Measurements from ENCODE around the gene PHKG2. TPM values are rescaled to one million over a fixed set of nuclear protein-coding genes. Genes with fewer than 3 reads are reported as not detected.

The PHKG2 gene
- total RNA-seq, 2 donors from 2014 or later, result 50.2 to 63.8 TPM

DNA sequence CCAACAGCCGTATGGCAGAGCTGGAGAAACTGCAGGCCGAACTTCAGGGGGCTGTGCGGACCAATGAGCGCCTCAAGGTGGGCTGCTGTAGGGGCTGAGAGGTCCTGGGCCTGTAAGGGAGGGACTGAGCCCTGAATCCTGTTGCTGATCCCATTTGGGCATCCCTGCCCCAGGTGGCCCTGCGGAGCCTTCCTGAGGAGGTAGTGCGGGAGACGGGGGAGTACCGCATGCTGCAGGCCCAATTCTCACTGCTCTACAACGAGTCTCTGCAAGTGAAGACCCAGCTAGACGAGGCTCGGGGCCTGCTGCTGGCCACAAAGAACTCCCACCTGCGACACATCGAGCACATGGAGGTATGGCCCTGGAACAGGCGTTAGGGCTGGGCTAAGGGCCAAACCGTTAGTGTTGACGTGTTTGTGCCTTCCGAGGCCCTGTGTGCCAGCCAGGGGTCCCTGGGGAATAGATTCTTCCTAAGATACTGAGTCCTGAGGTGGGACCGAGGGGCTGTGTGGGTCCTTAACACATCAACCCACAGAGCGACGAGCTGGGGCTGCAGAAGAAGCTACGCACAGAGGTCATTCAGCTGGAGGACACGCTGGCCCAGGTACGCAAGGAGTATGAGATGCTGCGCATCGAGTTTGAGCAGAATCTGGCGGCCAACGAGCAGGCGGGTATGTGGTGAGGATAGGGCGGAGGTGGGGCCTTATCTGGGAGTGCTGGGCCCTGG lies 18.1 kb downstream of the PHKG2 start:
- no peaks in the 10 kb centered on the region for H3K9me3 Mint-ChIP-seq
- H3K36me3 Mint-ChIP-seq, result peaks cover 34% of the 10 kb centered on the region
- H3K4me1 Mint-ChIP-seq (ENCODE audit: low read depth in 2 of 2), result peaks cover 29 to 46% of the 10 kb centered on the region in 2 donors
- no peak for ATAC-seq
- DNase-seq (ENCODE audit: low spot score), result peak; percentile 58
- no peaks in the 10 kb centered on the region for H3K27me3 Mint-ChIP-seq
- no peak overlapping the region for H3K4me3 Mint-ChIP-seq
- no peak overlapping the region for H3K27ac Mint-ChIP-seq

DNA sequence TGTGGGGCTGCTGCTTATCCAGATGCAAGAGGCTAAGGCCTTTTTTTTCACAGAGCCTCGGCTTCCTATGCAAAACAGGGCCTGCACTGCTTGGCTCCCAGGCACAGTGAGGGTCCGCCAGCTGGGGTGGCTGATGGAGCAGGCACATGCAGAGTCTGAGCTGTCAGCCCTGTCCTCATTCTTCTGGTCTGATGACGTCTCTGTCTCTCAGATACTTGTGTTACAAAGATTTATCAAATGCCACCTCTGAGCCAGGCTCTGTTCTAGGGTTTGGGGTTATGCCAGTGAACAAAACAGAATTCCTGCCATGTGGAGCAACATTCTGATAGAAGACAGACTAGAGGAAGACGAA lies 18.7 kb downstream of the PHKG2 start:
- Mint-ChIP-seq H3K27me3 (no peaks in the 10 kb centered on the region), H3K27ac (peak overlapping the region; percentile 6 to 32), H3K9me3 (no peaks in the 10 kb centered on the region), H3K36me3 (peaks cover 34% of the 10 kb centered on the region), H3K4me3 (no peak overlapping the region), H3K4me1 (ENCODE audit: low read depth in 2 of 2) (peaks cover 29 to 41% of the 10 kb centered on the region in 2 donors)
- ATAC-seq, result no peak
- DNase-seq (ENCODE audit: low spot score), result no peak

DNA sequence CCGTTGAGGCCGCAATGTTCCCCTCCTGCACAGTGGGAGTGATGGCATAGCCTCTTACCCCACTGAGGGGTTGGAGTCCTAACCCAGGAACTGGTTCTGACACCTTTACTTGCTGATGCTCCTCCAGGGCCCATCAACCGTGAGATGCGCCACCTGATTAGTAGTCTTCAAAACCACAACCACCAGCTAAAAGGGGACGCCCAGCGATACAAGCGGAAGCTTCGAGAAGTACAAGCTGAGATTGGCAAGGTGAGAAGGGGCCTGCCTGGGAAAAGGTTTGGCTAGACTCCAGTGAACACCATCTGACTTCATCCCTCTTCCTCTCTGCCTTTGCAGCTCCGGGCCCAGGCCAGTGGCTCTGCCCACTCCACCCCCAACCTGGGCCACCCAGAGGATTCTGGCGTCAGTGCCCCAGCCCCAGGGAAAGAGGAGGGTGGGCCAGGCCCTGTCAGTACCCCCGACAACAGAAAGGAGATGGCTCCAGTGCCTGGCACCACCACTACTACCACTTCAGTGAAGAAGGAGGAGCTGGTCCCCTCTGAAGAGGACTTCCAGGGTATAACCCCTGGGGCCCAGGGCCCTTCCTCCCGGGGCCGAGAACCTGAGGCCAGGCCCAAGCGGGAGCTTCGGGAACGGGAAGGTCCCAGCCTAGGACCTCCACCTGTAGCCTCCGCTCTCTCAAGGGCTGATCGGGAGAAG lies 19.7 kb downstream of the PHKG2 start:
- H3K36me3 Mint-ChIP-seq, result peaks cover 42% of the 10 kb centered on the region
- peaks cover 31 to 40% of the 10 kb centered on the region in 2 donors for H3K4me1 Mint-ChIP-seq (ENCODE audit: low read depth in 2 of 2)
- no peaks in the 10 kb centered on the region for H3K27me3 Mint-ChIP-seq
- H3K27ac Mint-ChIP-seq, result no peak overlapping the region
- H3K9me3 Mint-ChIP-seq, result no peaks in the 10 kb centered on the region
- H3K4me3 Mint-ChIP-seq, result no peak overlapping the region
- ATAC-seq (peak; percentile 62 to 63), DNase-seq (ENCODE audit: low spot score) (peak; percentile 59)

DNA sequence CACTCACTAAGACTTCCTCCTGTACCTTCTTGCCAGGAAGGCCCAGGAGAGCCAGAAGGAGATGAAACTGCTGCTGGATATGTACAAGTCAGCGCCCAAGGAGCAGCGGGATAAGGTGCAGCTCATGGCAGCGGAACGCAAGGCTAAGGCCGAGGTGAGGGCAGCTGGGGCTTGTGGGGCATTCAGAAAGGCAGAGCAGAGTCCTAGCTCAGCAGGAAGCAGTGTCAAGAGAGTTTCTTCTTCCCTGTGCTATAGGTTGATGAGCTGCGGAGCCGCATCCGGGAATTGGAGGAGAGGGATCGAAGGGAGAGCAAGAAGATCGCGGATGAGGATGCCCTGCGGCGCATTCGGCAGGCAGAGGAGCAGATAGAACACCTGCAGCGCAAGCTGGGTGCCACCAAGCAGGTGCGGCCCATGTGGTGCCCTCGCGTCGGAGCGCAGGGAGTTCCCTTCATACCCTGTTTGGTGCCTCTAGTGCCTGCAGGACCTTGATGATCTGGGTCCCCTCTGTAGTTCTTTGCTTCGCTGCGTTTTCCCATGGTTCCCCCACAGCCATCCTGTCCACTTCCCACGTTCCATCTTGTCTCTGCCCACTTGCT lies 20.5 kb downstream of the PHKG2 start:
- no peaks in the 10 kb centered on the region for H3K9me3 Mint-ChIP-seq

DNA sequence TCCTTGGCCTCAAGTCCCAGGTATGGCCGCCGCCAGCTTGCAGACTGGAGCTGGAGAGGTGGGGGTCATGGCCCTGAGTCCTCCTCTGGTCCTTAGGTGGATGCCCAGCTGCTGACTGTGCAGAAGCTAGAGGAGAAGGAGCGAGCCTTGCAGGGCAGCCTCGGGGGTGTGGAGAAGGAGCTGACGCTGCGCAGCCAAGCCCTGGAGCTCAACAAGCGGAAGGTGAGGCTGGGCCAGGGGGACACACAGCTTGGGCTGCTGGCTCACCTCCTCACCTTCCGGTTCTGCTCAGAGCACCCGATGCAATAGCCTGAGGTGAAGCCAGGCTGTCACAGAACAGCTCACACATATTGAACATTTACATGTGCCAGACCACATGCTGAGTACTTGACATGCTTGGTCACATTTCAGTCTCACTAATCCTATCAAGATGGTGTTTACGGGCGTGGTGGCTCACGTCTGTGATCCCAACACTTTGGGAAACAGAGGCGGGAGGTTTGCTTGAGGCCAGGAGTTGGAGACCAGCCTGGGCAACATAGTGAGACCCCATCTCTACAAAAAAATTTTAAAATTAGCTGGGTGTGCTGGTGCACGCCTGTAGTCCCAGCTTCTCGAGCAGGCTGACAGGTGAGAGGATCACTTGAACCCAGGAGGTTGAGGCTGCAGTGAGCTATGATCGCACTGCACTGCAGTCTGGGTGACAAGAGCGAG lies 21.3 kb downstream of the PHKG2 start:
- H3K27ac Mint-ChIP-seq, result no peak overlapping the region
- H3K36me3 Mint-ChIP-seq, result peaks cover 41% of the 10 kb centered on the region
- no peaks in the 10 kb centered on the region for H3K27me3 Mint-ChIP-seq
- peak; percentile 51 for DNase-seq (ENCODE audit: low spot score)
- no peaks in the 10 kb centered on the region for H3K9me3 Mint-ChIP-seq
- peaks cover 26 to 33% of the 10 kb centered on the region in 2 donors for H3K4me1 Mint-ChIP-seq (ENCODE audit: low read depth in 2 of 2)
- H3K4me3 Mint-ChIP-seq, result no peak overlapping the region
- ATAC-seq, result no peak

More for the DNA sequence above, 20.5 kb downstream of the PHKG2 start:
- peak; percentile 46 for DNase-seq (ENCODE audit: low spot score)
- no peak for ATAC-seq
- H3K4me3 Mint-ChIP-seq, result no peak overlapping the region
- H3K27ac Mint-ChIP-seq, result no peak overlapping the region
- no peaks in the 10 kb centered on the region for H3K27me3 Mint-ChIP-seq
- peaks cover 44% of the 10 kb centered on the region for H3K36me3 Mint-ChIP-seq
- peaks cover 27 to 34% of the 10 kb centered on the region in 2 donors for H3K4me1 Mint-ChIP-seq (ENCODE audit: low read depth in 2 of 2)

DNA sequence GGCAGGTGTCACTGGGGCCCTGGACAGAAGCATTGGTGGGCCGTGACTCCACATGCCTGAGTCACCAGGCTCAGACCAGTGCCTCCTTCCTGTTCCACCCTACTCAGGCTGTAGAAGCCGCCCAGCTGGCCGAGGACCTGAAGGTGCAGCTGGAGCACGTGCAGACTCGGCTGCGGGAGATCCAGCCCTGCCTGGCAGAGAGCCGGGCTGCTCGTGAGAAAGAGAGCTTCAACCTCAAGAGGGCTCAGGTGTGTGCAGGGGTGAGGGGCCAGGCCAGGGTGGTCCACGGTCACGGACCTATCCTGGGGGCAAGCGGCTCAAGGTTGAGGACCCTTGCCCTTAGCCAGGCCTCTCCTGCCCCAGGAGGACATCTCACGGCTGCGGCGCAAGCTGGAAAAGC lies 23.5 kb downstream of the PHKG2 start:
- Mint-ChIP-seq H3K27me3 (peaks cover 0 to 2% of the 10 kb centered on the region in 2 donors), H3K4me1 (ENCODE audit: low read depth in 2 of 2) (peaks cover 36 to 37% of the 10 kb centered on the region in 2 donors), H3K9me3 (no peaks in the 10 kb centered on the region), H3K27ac (no peak overlapping the region), H3K4me3 (no peak overlapping the region), H3K36me3 (peaks cover 33% of the 10 kb centered on the region)
- DNase-seq (ENCODE audit: low spot score) (no peak), ATAC-seq (no peak)

DNA sequence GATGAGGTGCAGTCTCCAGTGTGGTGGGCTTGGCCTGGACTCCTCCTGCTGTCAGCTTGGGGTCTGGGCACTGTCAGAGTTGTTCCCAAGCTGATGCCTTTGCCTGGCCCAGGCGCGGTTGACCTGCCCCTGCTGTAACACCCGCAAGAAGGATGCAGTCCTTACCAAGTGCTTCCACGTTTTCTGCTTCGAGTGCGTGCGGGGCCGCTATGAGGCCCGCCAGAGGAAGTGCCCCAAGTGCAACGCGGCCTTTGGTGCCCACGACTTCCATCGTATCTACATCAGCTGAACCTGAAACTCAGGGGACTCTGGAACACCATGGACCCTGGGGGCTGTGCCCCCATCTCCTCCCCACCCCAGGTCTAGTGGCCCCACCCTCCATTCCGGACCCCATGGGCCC lies 25.6 kb downstream of the PHKG2 start:
- no peak for DNase-seq (ENCODE audit: low spot score)
- Mint-ChIP-seq H3K36me3 (peaks cover 22% of the 10 kb centered on the region), H3K4me1 (ENCODE audit: low read depth in 2 of 2) (peaks cover 31 to 35% of the 10 kb centered on the region in 2 donors), H3K27ac (no peak overlapping the region), H3K9me3 (no peaks in the 10 kb centered on the region), H3K4me3 (no peak overlapping the region), H3K27me3 (peaks cover 3 to 9% of the 10 kb centered on the region in 2 donors)
- no peak for ATAC-seq

DNA sequence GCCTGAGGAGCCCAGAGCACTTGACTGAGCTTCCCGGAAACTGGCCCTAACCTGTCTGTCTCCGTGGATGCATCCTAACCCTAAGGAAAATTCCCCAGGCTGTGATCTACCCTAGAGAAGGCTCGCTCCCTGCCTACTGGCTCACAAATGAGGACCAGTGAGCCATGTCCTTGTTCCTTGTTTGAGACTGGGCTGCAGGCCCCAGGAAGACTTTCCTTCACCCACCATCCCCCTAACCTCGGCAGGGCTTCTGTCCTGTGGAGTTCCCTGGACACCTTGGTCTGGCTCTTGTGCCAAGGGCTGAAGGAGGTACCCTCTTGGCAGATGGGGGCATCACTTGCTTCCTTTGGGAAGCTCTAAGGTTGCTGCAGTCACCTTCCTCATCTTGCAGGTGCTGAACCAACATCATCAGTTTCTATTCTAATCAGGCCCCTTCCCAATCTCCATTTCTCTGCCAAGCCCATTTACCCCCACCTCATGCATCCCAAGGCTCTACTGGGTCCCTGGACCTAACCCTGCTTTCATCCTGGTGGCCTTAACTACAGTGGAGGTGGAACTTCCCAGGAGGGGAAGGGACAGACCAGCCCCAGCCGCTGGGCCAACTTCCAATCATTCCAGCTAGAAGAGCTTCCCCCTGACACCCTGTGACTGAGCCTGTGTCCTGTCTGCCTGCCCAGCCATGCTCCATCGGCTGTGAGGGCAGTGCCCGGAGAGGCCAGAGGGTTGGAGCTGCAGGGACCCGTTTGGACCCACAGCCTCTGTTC lies 26.3 kb downstream of the PHKG2 start:
- Mint-ChIP-seq H3K4me3 (peak overlapping the region; percentile 70), H3K36me3 (peaks cover 18% of the 10 kb centered on the region)
- ATAC-seq, result no peak

DNA sequence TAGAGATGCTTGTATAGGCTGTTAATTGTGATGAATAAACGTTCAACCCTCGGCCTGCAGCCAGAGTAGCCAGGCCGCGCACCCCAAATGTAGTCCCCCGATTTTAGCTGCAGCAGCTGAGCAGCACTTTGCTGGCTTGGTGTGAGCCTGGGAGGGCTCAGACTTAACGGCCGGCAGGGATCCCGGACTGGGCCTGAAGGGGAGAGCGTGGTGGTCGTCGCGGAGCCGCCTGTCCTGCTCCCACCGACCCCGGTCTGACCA lies 26.8 kb downstream of the PHKG2 start:
- Mint-ChIP-seq H3K27ac (no peak overlapping the region), H3K36me3 (peaks cover 18% of the 10 kb centered on the region), H3K27me3 (peaks cover 3 to 9% of the 10 kb centered on the region in 2 donors), H3K4me3 (peak overlapping the region; percentile 70), H3K4me1 (ENCODE audit: low read depth in 2 of 2) (peaks cover 31 to 32% of the 10 kb centered on the region in 2 donors), H3K9me3 (no peaks in the 10 kb centered on the region)
- no peak for DNase-seq (ENCODE audit: low spot score)
- ATAC-seq, result peak in 1 of 2 donors; percentile 1

More for the DNA sequence above, 26.3 kb downstream of the PHKG2 start:
- peaks cover 3 to 9% of the 10 kb centered on the region in 2 donors for H3K27me3 Mint-ChIP-seq
- DNase-seq (ENCODE audit: low spot score), result peak; percentile 51
- H3K4me1 Mint-ChIP-seq (ENCODE audit: low read depth in 2 of 2), result peaks cover 31 to 32% of the 10 kb centered on the region in 2 donors
- no peaks in the 10 kb centered on the region for H3K9me3 Mint-ChIP-seq
- no peak overlapping the region for H3K27ac Mint-ChIP-seq

DNA sequence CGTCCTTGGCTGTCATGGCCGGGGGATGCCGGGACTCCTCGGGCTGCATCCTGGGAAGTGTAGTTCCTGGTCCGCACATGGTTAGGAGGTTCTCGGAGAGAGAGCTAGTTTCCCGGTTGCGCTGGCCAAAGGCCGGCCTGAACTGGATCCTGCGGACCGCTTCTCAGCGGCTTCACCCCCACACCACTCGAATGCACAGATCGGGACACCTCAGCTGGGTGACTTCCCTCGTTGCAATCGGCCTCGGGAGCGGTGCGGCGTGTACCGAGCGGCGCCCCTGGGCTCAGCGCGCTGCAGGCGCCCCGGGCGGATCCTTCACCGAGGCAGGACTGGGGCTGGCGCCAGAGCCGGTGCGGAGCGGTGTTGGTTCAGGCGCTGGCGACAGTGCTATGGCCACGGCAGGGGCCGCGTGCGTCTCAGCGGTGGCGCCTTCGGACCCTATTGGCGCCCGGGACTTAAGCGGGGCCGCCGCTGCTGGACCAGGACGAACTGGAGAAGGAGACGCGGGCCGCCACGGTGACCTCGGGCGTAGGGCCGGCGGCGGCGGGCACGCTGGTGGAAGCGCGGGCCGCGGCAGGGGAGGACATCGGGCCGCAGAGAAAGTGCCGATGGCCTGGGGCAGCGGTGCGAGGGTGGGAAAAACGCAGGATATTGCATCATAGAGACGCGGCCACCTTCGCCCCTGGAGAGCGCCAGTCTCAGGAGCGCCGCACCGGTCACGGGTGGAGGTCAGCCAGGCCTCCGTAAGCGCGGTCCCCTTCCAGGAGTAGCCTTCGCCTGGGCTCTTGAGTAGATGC lies 27.4 kb downstream of the PHKG2 start:
- Mint-ChIP-seq H3K9me3 (no peaks in the 10 kb centered on the region), H3K36me3 (peaks cover 18% of the 10 kb centered on the region), H3K4me3 (peak overlapping the region; percentile 70), H3K27ac (no peak overlapping the region), H3K4me1 (ENCODE audit: low read depth in 2 of 2) (peaks cover 31 to 32% of the 10 kb centered on the region in 2 donors), H3K27me3 (peaks cover 3 to 9% of the 10 kb centered on the region in 2 donors)
- DNase-seq (ENCODE audit: low spot score) (peak; percentile 70), ATAC-seq (peak; percentile 69 to 79)

DNA sequence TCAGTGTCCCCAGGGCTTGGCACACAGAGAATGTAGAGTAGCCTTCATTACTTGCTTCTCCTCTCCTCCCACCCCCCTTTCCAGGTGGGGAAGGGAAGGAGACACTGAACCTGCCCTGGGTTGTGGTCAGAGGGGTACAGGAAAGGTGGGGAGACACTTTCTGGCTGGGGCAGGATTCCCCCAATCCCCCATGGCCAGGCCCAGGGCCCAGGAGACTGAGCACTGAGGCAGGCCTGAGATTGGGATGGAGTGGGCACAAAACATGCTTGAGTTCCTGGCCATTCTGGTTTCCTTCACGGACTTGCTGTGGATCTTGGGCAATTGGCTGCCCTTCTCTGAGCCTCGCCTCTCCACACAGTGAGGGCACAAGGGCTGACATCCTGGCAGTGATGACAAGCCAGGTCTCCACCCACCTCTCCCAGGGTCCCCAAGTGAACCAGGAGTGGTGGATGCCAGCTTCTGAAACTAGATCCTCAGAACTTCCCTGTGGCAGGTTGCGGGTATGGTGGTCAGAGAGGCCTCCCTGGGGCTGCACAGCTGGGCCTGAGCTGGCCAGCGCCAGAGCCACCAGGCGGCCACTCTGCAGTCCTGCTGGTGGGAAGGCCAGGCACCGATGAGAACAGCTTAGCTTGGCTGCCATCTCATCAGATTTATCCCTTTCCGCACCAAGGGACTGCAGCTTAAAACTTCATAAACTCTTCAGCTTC lies 29.5 kb downstream of the PHKG2 start:
- Mint-ChIP-seq H3K36me3 (peaks cover 5% of the 10 kb centered on the region), H3K27ac (peak overlapping the region in 1 of 2 donors; percentile 32), H3K4me3 (peak overlapping the region; percentile 50), H3K9me3 (no peaks in the 10 kb centered on the region), H3K27me3 (peaks cover 3 to 9% of the 10 kb centered on the region in 2 donors), H3K4me1 (ENCODE audit: low read depth in 2 of 2) (peaks cover 24 to 25% of the 10 kb centered on the region in 2 donors)
- ATAC-seq, result no peak
- no peak for DNase-seq (ENCODE audit: low spot score)

DNA sequence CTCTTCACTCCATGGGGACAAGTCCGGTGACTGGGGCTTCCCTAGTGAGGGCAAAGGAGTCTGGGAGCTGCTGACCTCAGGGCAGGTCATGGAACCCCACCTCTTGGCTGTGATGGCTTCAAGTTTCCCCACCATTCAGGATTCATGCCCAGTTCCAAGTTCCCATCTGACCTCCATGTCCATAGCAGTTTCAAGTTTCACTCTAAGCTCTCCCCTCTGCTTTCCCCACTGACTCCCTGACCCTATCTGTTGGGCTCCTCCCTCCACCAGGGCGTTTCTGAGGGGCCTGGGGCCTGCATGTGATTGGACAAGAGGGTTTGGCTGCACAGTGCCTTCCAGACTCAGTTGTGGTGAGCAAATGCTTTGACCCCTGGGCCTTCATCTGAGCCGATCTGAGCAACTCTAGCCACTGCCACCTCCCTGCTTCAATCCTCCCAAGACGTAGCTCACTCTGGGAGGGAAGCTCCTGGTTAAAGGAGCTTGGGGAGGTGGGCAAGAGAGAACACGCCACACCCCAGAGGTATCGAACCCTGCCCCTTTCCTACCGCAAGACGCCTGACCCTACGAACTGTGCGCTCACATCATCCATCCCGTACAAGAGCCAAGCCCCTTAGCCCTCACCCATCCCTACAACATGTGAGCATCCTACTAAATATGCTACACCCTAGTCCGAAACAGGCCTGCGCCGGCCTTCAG lies 30.5 kb downstream of the PHKG2 start:
- Mint-ChIP-seq H3K9me3 (no peaks in the 10 kb centered on the region), H3K4me3 (no peak overlapping the region), H3K36me3 (no peaks in the 10 kb centered on the region), H3K27me3 (peaks cover 3 to 9% of the 10 kb centered on the region in 2 donors), H3K4me1 (ENCODE audit: low read depth in 2 of 2) (peaks cover 19 to 23% of the 10 kb centered on the region in 2 donors), H3K27ac (no peak overlapping the region)
- DNase-seq (ENCODE audit: low spot score) (no peak), ATAC-seq (no peak)
